PFSK-1 (cell line): Measurements from ENCODE around the gene ZNF362.

Experiments
- FOXP2 ChIP-seq: optimal IDR thresholded peaks from 2 replicates; pipeline ENCODE3; 2011; ENCODE audit warnings: borderline replicate concordance, control low read depth, inconsistent platforms; ENCODE audit not compliant: insufficient read depth; ENCODE audit errors: extremely low read length, extremely low read depth
- POLR2AphosphoS5 ChIP-seq: IDR thresholded peaks from 2 replicates; pipeline ENCODE4 v1.6.1; 2012; ENCODE audit warnings: low read depth, mild to moderate bottlenecking, control low read depth, low read length, moderate library complexity
- REST ChIP-seq, 2 experiments: IDR thresholded peaks; 2 replicates each; pipeline versions ENCODE4 v1.6.1 to v1.8.0; 2011 to 2012; ENCODE audit warnings: low read depth in 2 of 2, low read length in 2 of 2, control low read depth in 1 of 2, inconsistent platforms in 1 of 2, mild to moderate bottlenecking in 1 of 2, moderate library complexity in 1 of 2; ENCODE audit not compliant: insufficient read depth in 1 of 2
- SIN3A ChIP-seq: IDR thresholded peaks from 2 replicates; pipeline ENCODE4 v1.6.1; 2012; ENCODE audit warnings: mild to moderate bottlenecking, low read length, moderate library complexity, borderline replicate concordance; ENCODE audit not compliant: insufficient read depth
- TAF1 ChIP-seq: IDR thresholded peaks from 2 replicates; pipeline ENCODE4 v1.6.1; 2012; ENCODE audit warnings: low read length, control low read depth, borderline replicate concordance; ENCODE audit not compliant: insufficient read depth

ZNF362 gene

DNA sequence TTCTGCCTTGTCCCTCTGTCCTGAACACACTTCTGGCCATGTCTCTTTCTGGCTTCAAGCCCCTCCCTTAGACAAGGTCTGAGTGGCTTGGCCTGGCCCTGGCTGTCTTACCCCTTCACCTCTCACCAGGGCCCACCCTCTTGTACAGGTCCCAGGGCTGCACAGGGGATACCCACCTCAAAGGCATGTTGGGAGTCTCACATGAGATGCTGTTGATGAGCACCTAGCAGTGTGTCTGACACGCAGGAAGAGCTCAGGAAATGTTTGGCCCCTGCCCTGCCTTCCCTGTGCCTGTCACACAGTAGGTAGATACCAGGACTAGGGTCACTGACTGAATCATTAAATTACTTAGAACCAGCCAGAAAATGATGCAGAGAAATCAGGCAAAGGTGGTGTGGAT, 16.6 kb downstream of the ZNF362 start:
- TF ChIP-seq REST (IDR thresholded peaks at IDR 0.05; ENCODE audit: insufficient read depth in 1 of 2, low read depth in 2 of 2, low read length in 2 of 2) (no peak), FOXP2 (no peak), POLR2AphosphoS5 (no peak), TAF1 (no peak), SIN3A (no peak)

- TF ChIP-seq REST (IDR thresholded peaks at IDR 0.05; ENCODE audit: insufficient read depth in 1 of 2, low read depth in 2 of 2, low read length in 2 of 2) (no peak), SIN3A (no peak), POLR2AphosphoS5 (no peak), TAF1 (no peak), FOXP2 (no peak)
Measured at GRCh38 chr1:33273406-33273805, 17.1 kb downstream of the ZNF362 start.

DNA sequence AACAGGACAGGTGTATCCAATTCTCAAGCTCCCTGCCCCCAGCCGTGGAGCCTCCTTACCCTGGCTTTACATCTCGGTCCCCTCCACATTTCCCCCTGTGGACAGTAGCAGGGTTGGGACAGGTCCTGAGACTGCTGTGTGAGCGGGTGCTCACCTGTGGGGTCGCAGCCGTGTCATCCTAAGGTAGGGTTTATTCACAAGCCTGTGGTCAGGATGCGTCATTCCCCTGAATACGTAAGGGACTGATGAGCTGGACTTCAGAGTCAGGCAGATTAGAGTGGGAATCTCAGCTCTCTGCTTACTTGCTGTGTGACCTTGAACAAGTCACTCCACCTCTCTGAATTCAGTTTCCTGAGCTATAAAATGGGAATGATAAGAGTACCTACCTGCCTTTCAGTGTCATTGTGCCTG, 17.7 kb downstream of the ZNF362 start:
- no peak for TF ChIP-seq FOXP2
- no peak for TF ChIP-seq POLR2AphosphoS5
- TF ChIP-seq TAF1 = no peak
- no peak for TF ChIP-seq SIN3A
- TF ChIP-seq REST (IDR thresholded peaks at IDR 0.05; ENCODE audit: insufficient read depth in 1 of 2, low read depth in 2 of 2, low read length in 2 of 2) = no peak

DNA sequence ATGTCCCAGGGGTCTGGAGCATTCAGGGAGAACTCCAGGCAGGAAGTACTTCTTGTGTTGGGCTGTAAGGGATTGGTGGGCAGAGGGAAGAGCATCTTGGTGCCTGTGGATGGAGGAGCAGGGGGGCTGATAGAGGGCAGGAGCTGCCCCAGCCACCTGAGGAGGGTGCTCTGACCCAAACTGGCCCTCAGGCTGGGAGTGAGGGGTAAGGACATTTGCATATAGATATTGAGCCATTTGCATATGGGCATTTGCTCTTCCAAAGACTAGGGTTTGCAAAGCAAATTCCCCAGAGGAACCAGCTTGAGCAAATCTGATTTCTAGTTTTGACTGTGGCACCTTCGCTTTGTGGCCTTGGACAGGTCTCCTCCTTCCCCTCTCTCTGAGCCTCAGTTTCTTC, 18.2 kb downstream of the ZNF362 start:
- no peak for TF ChIP-seq TAF1
- TF ChIP-seq FOXP2 = no peak
- no peak for TF ChIP-seq SIN3A
- no peak for TF ChIP-seq POLR2AphosphoS5
- no peak for TF ChIP-seq REST (IDR thresholded peaks at IDR 0.05; ENCODE audit: insufficient read depth in 1 of 2, low read depth in 2 of 2, low read length in 2 of 2)

DNA sequence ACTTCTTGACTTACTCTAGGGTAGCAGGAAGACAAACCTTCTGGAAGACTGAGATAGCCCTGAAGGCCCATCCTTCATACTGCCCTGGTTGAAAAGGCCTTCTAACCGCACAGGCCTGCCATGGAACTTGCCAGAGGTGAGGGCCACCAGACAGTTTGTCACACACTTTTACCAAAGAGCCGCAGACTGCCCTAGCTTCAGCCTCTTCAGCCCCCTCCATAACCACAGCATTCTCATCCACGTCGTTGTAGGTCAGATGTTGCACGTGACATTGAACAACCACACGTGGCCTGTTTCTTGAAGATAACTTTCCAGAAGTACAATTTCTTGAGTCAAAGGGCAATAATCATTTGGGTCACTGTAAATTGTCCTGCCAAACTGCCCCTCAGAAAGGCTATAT, 18.9 kb downstream of the ZNF362 start:
- no peak for TF ChIP-seq REST (IDR thresholded peaks at IDR 0.05; ENCODE audit: insufficient read depth in 1 of 2, low read depth in 2 of 2, low read length in 2 of 2)
- no peak for TF ChIP-seq FOXP2
- no peak for TF ChIP-seq POLR2AphosphoS5
- TF ChIP-seq TAF1 = no peak
- no peak for TF ChIP-seq SIN3A
